Activated naive CD8-positive, alpha-beta T cell (primary cell): ENCODE results near the gene PTPRM.

Source experiments
- H3K27ac Mint-ChIP-seq: one replicate; pipeline ENCODE4 v1.8.0; 2021; ENCODE audit warnings: mixed read lengths
- H3K27me3 Mint-ChIP-seq: one replicate; pipeline ENCODE4 v1.8.0; 2021; ENCODE audit warnings: mixed read lengths
- H3K36me3 Mint-ChIP-seq: one replicate; pipeline ENCODE4 v1.8.0; 2021; ENCODE audit warnings: mixed read lengths
- H3K4me1 Mint-ChIP-seq: one replicate; pipeline ENCODE4 v1.8.0; 2021; ENCODE audit warnings: low read depth, mixed read lengths
- H3K4me3 Mint-ChIP-seq: one replicate; pipeline ENCODE4 v1.8.0; 2021; ENCODE audit warnings: mild to moderate bottlenecking, mixed read lengths
- H3K9me3 Mint-ChIP-seq: one replicate; pipeline ENCODE4 v1.8.0; 2021; ENCODE audit warnings: low read depth, mixed read lengths

PTPRM gene

GRCh38 chr18:7766346-7766745 is 199.2 kb downstream of the PTPRM start:
- H3K4me3 Mint-ChIP-seq, result no peak overlapping the region
- H3K27me3 Mint-ChIP-seq, result peaks cover 3% of the 10 kb centered on the region
- H3K9me3 Mint-ChIP-seq, result no peaks in the 10 kb centered on the region
- H3K36me3 Mint-ChIP-seq, result no peaks in the 10 kb centered on the region
- H3K27ac Mint-ChIP-seq, result no peak overlapping the region
- no peaks in the 10 kb centered on the region for H3K4me1 Mint-ChIP-seq

GRCh38 chr18:7766817-7767216 is 199.7 kb downstream of the PTPRM start:
- Mint-ChIP-seq H3K27me3 (peaks cover 3% of the 10 kb centered on the region), H3K27ac (no peak overlapping the region), H3K9me3 (no peaks in the 10 kb centered on the region), H3K4me3 (no peak overlapping the region), H3K36me3 (no peaks in the 10 kb centered on the region), H3K4me1 (no peaks in the 10 kb centered on the region)

GRCh38 chr18:7770908-7771307 is 203.8 kb downstream of the PTPRM start:
- no peak overlapping the region for H3K4me3 Mint-ChIP-seq
- H3K4me1 Mint-ChIP-seq, result no peaks in the 10 kb centered on the region
- H3K27me3 Mint-ChIP-seq, result no peaks in the 10 kb centered on the region
- H3K9me3 Mint-ChIP-seq, result no peaks in the 10 kb centered on the region
- H3K27ac Mint-ChIP-seq, result no peak overlapping the region
- no peaks in the 10 kb centered on the region for H3K36me3 Mint-ChIP-seq

DNA sequence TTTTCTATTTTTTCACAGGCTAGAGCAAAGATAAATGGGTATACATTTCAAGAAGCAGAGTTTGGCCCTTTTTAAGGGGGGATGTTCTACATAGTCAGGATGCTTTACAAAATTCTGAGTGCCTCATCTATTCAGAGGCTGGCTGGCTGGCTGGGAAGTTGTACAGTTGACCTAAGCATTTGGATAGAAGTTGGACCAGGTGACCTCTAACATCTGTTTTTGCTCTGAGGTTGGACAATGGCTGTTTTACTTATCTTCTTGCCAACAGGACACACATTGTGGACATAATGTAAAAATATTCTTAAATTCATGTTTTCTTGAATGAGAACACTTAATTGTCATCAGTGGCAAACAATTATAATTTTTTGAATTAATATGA is 205.4 kb downstream of the PTPRM start:
- Mint-ChIP-seq H3K27ac (no peak overlapping the region), H3K9me3 (no peaks in the 10 kb centered on the region), H3K27me3 (no peaks in the 10 kb centered on the region), H3K36me3 (no peaks in the 10 kb centered on the region), H3K4me3 (no peak overlapping the region), H3K4me1 (no peaks in the 10 kb centered on the region)

- H3K27me3 Mint-ChIP-seq, result no peaks in the 10 kb centered on the region
- no peaks in the 10 kb centered on the region for H3K36me3 Mint-ChIP-seq
- H3K27ac Mint-ChIP-seq, result no peak overlapping the region
- no peak overlapping the region for H3K4me3 Mint-ChIP-seq
- H3K9me3 Mint-ChIP-seq, result no peaks in the 10 kb centered on the region
- H3K4me1 Mint-ChIP-seq, result no peaks in the 10 kb centered on the region
Measured at GRCh38 chr18:7772951-7773350, 205.8 kb downstream of the PTPRM start.

GRCh38 chr18:7775128-7775527 is 208.0 kb downstream of the PTPRM start:
- H3K27me3 Mint-ChIP-seq, result no peaks in the 10 kb centered on the region
- no peaks in the 10 kb centered on the region for H3K4me1 Mint-ChIP-seq
- H3K9me3 Mint-ChIP-seq, result no peaks in the 10 kb centered on the region
- H3K4me3 Mint-ChIP-seq, result no peak overlapping the region
- H3K36me3 Mint-ChIP-seq, result no peaks in the 10 kb centered on the region
- no peak overlapping the region for H3K27ac Mint-ChIP-seq

GRCh38 chr18:7775843-7776242 is 208.7 kb downstream of the PTPRM start:
- H3K36me3 Mint-ChIP-seq, result no peaks in the 10 kb centered on the region
- H3K27me3 Mint-ChIP-seq, result no peaks in the 10 kb centered on the region
- H3K27ac Mint-ChIP-seq, result no peak overlapping the region
- H3K4me1 Mint-ChIP-seq, result no peaks in the 10 kb centered on the region
- H3K4me3 Mint-ChIP-seq, result no peak overlapping the region
- no peaks in the 10 kb centered on the region for H3K9me3 Mint-ChIP-seq

GRCh38 chr18:7778181-7778580 is 211.1 kb downstream of the PTPRM start:
- Mint-ChIP-seq H3K36me3 (no peaks in the 10 kb centered on the region), H3K27ac (no peak overlapping the region), H3K4me1 (no peaks in the 10 kb centered on the region), H3K9me3 (no peaks in the 10 kb centered on the region), H3K4me3 (no peak overlapping the region), H3K27me3 (no peaks in the 10 kb centered on the region)

- Mint-ChIP-seq H3K4me1 (no peaks in the 10 kb centered on the region), H3K36me3 (no peaks in the 10 kb centered on the region), H3K9me3 (no peaks in the 10 kb centered on the region), H3K4me3 (no peak overlapping the region), H3K27me3 (no peaks in the 10 kb centered on the region), H3K27ac (no peak overlapping the region)
Measured at GRCh38 chr18:7779211-7779610, 212.1 kb downstream of the PTPRM start.

DNA sequence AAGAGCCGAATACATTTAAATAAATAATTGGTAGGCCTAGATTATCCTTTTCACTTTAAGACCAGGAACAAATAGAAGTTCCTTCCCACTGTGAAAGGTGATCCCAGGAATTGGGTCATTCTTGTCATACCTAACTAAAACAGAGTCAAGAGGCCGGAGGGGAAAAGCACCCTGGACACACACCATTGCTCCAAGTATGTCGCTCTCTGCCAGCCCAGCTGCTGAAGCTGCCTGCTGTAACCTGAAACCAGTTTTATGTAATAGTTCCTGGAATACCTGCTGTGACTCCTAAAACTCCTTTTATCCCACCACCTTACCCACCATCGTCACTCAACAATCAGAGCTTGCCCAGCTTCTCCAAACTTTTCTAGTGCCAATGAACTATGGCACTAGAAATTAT is 217.1 kb downstream of the PTPRM start:
- H3K27me3 Mint-ChIP-seq, result no peaks in the 10 kb centered on the region
- peaks cover 5% of the 10 kb centered on the region for H3K9me3 Mint-ChIP-seq
- no peaks in the 10 kb centered on the region for H3K4me1 Mint-ChIP-seq
- no peaks in the 10 kb centered on the region for H3K36me3 Mint-ChIP-seq
- H3K27ac Mint-ChIP-seq, result no peak overlapping the region
- H3K4me3 Mint-ChIP-seq, result no peak overlapping the region

- Mint-ChIP-seq H3K27ac (no peak overlapping the region), H3K27me3 (no peaks in the 10 kb centered on the region), H3K4me1 (no peaks in the 10 kb centered on the region), H3K4me3 (no peak overlapping the region), H3K9me3 (peaks cover 5% of the 10 kb centered on the region), H3K36me3 (no peaks in the 10 kb centered on the region)
Measured at GRCh38 chr18:7786569-7786968, 219.5 kb downstream of the PTPRM start.

DNA sequence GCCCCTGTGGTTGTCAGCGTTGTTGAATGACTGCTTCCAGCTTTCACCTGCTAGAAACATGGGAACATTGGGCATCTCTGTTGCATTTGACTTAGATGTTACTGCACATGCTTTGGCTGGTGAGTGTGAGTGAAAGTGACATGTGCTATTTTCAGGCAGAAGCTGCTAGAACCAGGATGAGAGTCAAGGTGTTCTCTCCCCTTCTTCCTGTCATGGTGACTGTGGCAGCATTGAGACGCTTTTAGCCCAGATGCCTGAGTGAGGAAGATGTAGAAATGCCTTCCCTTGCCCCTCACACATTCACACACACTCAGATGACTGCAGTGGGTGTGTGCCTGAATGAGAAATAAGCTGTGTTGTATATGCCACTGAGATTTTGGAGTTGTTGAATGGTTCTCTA is 220.2 kb downstream of the PTPRM start:
- no peaks in the 10 kb centered on the region for H3K4me1 Mint-ChIP-seq
- peaks cover 5% of the 10 kb centered on the region for H3K9me3 Mint-ChIP-seq
- no peaks in the 10 kb centered on the region for H3K36me3 Mint-ChIP-seq
- H3K4me3 Mint-ChIP-seq, result no peak overlapping the region
- H3K27me3 Mint-ChIP-seq, result no peaks in the 10 kb centered on the region
- no peak overlapping the region for H3K27ac Mint-ChIP-seq

GRCh38 chr18:7789856-7790552 is 222.9 kb downstream of the PTPRM start:
- Mint-ChIP-seq H3K4me3 (no peak overlapping the region), H3K27ac (no peak overlapping the region), H3K27me3 (no peaks in the 10 kb centered on the region), H3K9me3 (peaks cover under 1% of the 10 kb centered on the region), H3K4me1 (no peaks in the 10 kb centered on the region), H3K36me3 (no peaks in the 10 kb centered on the region)

- no peaks in the 10 kb centered on the region for H3K27me3 Mint-ChIP-seq
- H3K4me3 Mint-ChIP-seq, result no peak overlapping the region
Measured at GRCh38 chr18:7793100-7793499, 226.0 kb downstream of the PTPRM start.

DNA sequence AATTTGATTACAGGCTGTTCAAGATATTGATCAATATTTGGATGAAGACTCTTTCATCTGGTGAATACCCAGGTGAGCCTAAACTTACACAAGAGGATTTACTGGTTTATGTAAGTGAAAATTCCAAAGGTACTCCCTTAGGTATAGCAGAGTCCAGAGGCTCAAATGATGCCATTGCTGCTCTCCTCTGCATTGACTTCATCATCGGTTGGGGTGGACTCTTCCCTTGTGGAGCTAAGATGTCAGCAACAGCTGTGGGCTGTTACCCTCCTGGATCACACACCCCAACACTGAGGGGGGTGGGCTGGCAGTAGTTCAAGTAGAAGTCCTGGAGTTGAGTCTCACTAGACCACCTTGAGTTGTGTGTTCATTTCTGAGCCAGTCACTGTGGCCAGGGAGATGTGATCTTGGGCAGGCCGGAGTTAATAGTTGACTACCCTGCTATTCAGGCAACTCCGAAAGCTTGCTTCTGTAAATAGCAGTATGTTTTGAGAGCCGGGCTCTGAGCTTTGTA is 236.9 kb downstream of the PTPRM start:
- Mint-ChIP-seq H3K9me3 (no peaks in the 10 kb centered on the region), H3K27ac (no peak overlapping the region), H3K4me1 (no peaks in the 10 kb centered on the region), H3K4me3 (no peak overlapping the region), H3K27me3 (no peaks in the 10 kb centered on the region), H3K36me3 (no peaks in the 10 kb centered on the region)

More at GRCh38 chr18:7793100-7793499, 226.0 kb downstream of the PTPRM start:
- H3K9me3 Mint-ChIP-seq, result no peaks in the 10 kb centered on the region
- no peak overlapping the region for H3K27ac Mint-ChIP-seq
- no peaks in the 10 kb centered on the region for H3K36me3 Mint-ChIP-seq
- no peaks in the 10 kb centered on the region for H3K4me1 Mint-ChIP-seq

DNA sequence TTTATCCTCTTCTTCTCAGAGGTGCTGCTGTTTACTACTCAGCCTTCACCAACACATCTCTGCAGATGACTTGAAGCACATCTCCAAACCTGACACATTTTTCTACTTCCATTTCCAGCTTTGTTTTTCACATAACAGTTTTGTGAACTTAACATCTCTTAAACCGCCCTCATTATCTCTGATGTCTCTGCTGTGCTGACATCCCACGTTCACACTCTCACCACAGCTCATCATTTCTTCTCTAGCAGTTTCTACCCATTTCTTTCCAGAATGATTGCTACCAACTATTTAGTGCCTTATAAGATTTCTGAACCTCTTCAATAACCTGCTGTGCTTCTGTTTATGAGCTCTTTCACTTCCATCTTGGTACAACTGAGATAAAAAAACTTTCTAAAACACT is 238.0 kb downstream of the PTPRM start:
- no peak overlapping the region for H3K4me3 Mint-ChIP-seq
- no peaks in the 10 kb centered on the region for H3K36me3 Mint-ChIP-seq
- no peaks in the 10 kb centered on the region for H3K4me1 Mint-ChIP-seq
- no peak overlapping the region for H3K27ac Mint-ChIP-seq
- H3K27me3 Mint-ChIP-seq, result no peaks in the 10 kb centered on the region
- no peaks in the 10 kb centered on the region for H3K9me3 Mint-ChIP-seq
